Kidney (tissue), 14 donors: ENCODE data around the gene TMEM238L. TPM values are rescaled to one million over a fixed set of nuclear protein-coding genes. Genes with fewer than 3 reads are reported as not detected.

Experiments used
- DNase-seq, 5 donors: peaks; one replicate each; pipeline ENCODE4 v3.0.0-alpha.2; 2013 to 2020
- FAIRE-seq: peaks from 2 replicates; lab custom pipeline; 2012; peaks lifted over from hg19 to GRCh38; lab: Jason Lieb, UNC
- H3K27ac ChIP-seq, 2 donors: one replicate each; pipeline ENCODE4 v1.7.0; 2013; ENCODE audit warnings: low read depth in 2 of 2, low read length in 2 of 2, inconsistent platforms in 1 of 2
- H3K27me3 ChIP-seq: one replicate; pipeline ENCODE4 v1.7.1; 2013; ENCODE audit warnings: low read length, inconsistent platforms; ENCODE audit not compliant: control insufficient read depth, insufficient read depth
- H3K36me3 ChIP-seq, 3 donors: one replicate each; pipeline versions ENCODE4 v1.7.0 to v1.7.1; 2013; ENCODE audit warnings: low read length in 3 of 3, control low read depth in 1 of 3, inconsistent platforms in 1 of 3; ENCODE audit not compliant: insufficient read depth in 3 of 3, control insufficient read depth in 2 of 3
- H3K4me1 ChIP-seq, 3 donors: one replicate each; pipeline versions ENCODE4 v1.7.0 to v1.7.1; 2013; ENCODE audit warnings: low read length in 3 of 3, inconsistent platforms in 1 of 3, low read depth in 1 of 3; ENCODE audit not compliant: control insufficient read depth in 2 of 3, insufficient read depth in 2 of 3
- H3K4me3 ChIP-seq, 3 donors: one replicate each; pipeline versions ENCODE4 v1.7.0 to v1.8.1; 2013; ENCODE audit warnings: low read length in 3 of 3, control low read depth in 1 of 3, inconsistent platforms in 1 of 3
- H3K9ac ChIP-seq, 3 donors: one replicate each; pipeline versions ENCODE4 v1.7.0 to v1.7.1; 2013; ENCODE audit warnings: low read length in 3 of 3, control low read depth in 1 of 3, inconsistent platforms in 1 of 3
- H3K9me3 ChIP-seq, 3 donors: one replicate each; pipeline versions ENCODE4 v1.7.0 to v1.7.1; 2013; ENCODE audit warnings: low read length in 3 of 3, control low read depth in 1 of 3, inconsistent platforms in 1 of 3; ENCODE audit not compliant: control insufficient read depth in 2 of 3, insufficient read depth in 1 of 3
- intact Hi-C: fragments of 100-400 bp; cut with DNase I; formaldehyde crosslinking; loops from one replicate; pipeline ENCODE4 v1.11.1; 2022
- polyA plus RNA-seq: library from polyadenylated mRNA; stranded (reverse); fragments of 350-450 nt; fragmentation: Illumina TruSeq; extraction: RNeasy Lipid Tissue Mini Kit (QIAGEN cat#74804); gene quantifications from one replicate; pipeline ENCODE4 v1.2.3, GENCODE V29; 2014; ENCODE audit warnings: low read depth, low replicate concordance; ENCODE audit not compliant: insufficient read depth
- total RNA-seq: library from RNA; stranded (reverse); fragmentation: NEBNext Ultra II Directional; extraction: Animal tissue kit (Norgen Biotek cat#: 25700); gene quantifications from one replicate; pipeline ENCODE4 v1.2.1, GENCODE V29; 2021
- TF ChIP-seq, protein P1 (sequence below): IDR thresholded peaks from 3 replicates; pipeline ENCODE4 v1.5.1; 2012; ENCODE audit warnings: mild to moderate bottlenecking, moderate library complexity, borderline replicate concordance; ENCODE audit not compliant: insufficient read depth; ENCODE audit errors: extremely low read depth
- donor health status: control.
- donor health status: control.
- donor health status: control.
- donor health status: control.
- donor health status: control.
- donor health status: DM: yes; HTN: yes; CAD: no.
- donor health status: Normal renal cell carcinoma (clear cell type).

TMEM238L gene
- total and polyA plus RNA-seq, 2 donors from 2014 or later: 0.47 to 3.2 TPM

DNA sequence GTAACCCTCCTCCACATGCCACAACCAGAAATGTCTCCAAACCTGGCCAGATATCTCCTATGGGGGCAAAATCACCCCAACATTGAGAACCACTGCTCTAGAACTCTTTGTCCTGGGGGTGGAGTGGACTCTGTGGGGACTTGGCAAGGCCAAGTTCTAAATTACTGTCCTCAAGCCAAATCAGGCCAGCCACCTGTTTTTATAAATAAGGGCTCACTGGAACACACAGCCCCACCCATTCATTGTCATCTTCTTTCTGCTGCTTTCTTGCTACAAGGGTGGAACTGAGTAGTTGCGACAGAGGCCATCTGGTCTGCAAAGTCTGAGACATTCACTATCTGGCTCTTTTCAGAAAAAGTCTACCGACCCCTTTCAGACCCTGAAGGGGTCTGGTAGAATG lies 47.3 kb downstream of the TMEM238L start:
- Histone ChIP-seq H3K27ac (no peak overlapping the region), H3K4me3 (no peak overlapping the region), H3K27me3 (no peaks in the 10 kb centered on the region), H3K9ac (no peak overlapping the region), H3K36me3 (no peaks in the 10 kb centered on the region), H3K4me1 (no peaks in the 10 kb centered on the region), H3K9me3 (no peaks in the 10 kb centered on the region)
- TF ChIP-seq, protein P1, sequence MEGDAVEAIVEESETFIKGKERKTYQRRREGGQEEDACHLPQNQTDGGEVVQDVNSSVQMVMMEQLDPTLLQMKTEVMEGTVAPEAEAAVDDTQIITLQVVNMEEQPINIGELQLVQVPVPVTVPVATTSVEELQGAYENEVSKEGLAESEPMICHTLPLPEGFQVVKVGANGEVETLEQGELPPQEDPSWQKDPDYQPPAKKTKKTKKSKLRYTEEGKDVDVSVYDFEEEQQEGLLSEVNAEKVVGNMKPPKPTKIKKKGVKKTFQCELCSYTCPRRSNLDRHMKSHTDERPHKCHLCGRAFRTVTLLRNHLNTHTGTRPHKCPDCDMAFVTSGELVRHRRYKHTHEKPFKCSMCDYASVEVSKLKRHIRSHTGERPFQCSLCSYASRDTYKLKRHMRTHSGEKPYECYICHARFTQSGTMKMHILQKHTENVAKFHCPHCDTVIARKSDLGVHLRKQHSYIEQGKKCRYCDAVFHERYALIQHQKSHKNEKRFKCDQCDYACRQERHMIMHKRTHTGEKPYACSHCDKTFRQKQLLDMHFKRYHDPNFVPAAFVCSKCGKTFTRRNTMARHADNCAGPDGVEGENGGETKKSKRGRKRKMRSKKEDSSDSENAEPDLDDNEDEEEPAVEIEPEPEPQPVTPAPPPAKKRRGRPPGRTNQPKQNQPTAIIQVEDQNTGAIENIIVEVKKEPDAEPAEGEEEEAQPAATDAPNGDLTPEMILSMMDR: no peak
- no peak for DNase-seq
- intact Hi-C loops: no loop called here
- no peak for FAIRE-seq

DNA sequence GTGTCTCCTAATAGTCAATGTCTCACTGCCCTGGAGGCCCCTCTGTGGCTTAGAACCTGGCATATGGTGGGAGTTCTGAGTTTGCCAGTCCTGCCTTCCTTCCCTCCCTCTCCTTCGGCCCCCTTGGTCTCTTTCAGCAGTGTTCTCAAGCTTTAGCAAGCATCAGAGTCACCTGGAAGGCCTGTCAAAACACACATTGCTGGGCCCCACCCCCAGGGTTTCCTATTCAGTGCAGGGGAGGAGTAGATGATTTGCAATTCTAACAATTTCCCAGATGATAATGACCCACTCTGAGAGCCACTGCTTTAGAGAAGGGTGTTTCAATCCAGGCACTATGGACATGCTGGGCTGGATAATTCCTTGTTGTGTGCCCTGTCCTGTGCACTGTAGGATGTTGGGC lies 47.7 kb downstream of the TMEM238L start:
- DNase-seq (no peak), FAIRE-seq (no peak)
- intact Hi-C loops: no loop called here
- no peaks in the 10 kb centered on the region for H3K27me3 ChIP-seq
- H3K9ac ChIP-seq: no peak overlapping the region
- H3K4me1 ChIP-seq: no peaks in the 10 kb centered on the region
- H3K4me3 ChIP-seq: no peak overlapping the region
- no peaks in the 10 kb centered on the region for H3K36me3 ChIP-seq
- no peaks in the 10 kb centered on the region for H3K9me3 ChIP-seq
- TF ChIP-seq, protein P1: no peak
- no peak overlapping the region for H3K27ac ChIP-seq

DNA sequence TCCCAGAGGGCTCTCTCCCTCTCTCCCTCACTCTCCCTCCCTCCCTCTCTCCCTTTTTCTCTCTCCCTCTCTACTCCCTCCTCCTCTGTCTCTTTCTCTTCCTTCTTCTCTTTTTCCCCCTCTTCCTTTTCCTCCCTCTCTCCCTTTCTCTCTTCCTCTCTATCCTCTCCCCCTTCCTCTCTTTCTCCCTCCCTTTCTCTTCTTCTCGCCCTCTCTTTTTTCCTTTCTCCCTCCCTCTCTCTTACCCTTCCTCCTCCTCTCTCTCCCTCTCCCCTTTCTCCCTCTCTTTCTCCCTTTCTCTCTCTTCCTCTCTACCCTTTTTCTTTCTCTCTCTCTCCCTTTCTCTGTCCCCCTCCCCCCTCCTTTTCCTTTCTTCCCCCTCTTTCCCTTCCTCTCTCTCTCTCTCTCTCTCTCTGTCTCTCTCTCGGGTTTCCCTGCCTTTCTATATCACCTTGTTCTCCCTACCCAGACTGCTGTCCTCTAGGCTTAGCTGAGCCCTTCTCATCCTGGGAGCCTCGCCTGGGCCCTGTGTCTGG lies 48.2 kb downstream of the TMEM238L start:
- H3K27me3 ChIP-seq: no peaks in the 10 kb centered on the region
- DNase-seq (no peak), FAIRE-seq (no peak)
- intact Hi-C loops: no loop called here
- H3K9me3 ChIP-seq: no peaks in the 10 kb centered on the region
- no peak overlapping the region for H3K27ac ChIP-seq
- TF ChIP-seq, protein P1: no peak
- no peaks in the 10 kb centered on the region for H3K4me1 ChIP-seq
- no peaks in the 10 kb centered on the region for H3K36me3 ChIP-seq
- H3K9ac ChIP-seq: no peak overlapping the region
- H3K4me3 ChIP-seq: no peak overlapping the region
